ENCODE data around the gene TSHZ3.

TSHZ3 gene

GRCh38 chr19:31337008-31337914, 12.0 kb downstream of the TSHZ3 start:
- no peak for DNase-seq (ENCODE audit: low read depth)
- no peak overlapping the region for H3K4me3 ChIP-seq (ENCODE audit: low read depth, low read length)
- TF ChIP-seq MYC (IDR thresholded peaks at IDR 0.05; ENCODE audit: low read depth, low read length) (no peak), POLR2A (IDR thresholded peaks at IDR 0.05; ENCODE audit: extremely low read depth, insufficient read length) (no peak)

- DNase-seq (ENCODE audit: low read depth) = no peak
- H3K4me3 ChIP-seq (ENCODE audit: low read depth, low read length) = no peak overlapping the region
- no peak for TF ChIP-seq MYC (IDR thresholded peaks at IDR 0.05; ENCODE audit: low read depth, low read length)
Measured at GRCh38 chr19:31335716-31336115, 13.5 kb downstream of the TSHZ3 start.

- no peak for TF ChIP-seq POLR2A (IDR thresholded peaks at IDR 0.05; ENCODE audit: extremely low read depth, insufficient read length)
- TF ChIP-seq MYC (IDR thresholded peaks at IDR 0.05; ENCODE audit: low read depth, low read length) = no peak
- no peak for TF ChIP-seq CTCF (IDR thresholded peaks at IDR 0.05; ENCODE audit: low read depth, low read length)
- TF ChIP-seq MAX (IDR thresholded peaks at IDR 0.05; ENCODE audit: low read depth, low read length) = no peak
- no peak overlapping the region for H3K4me3 ChIP-seq (ENCODE audit: low read depth, low read length)
- DNase-seq (ENCODE audit: low read depth) = no peak
Measured at GRCh38 chr19:31334849-31335624, 14.2 kb downstream of the TSHZ3 start.

- TF ChIP-seq POLR2A (IDR thresholded peaks at IDR 0.05; ENCODE audit: extremely low read depth, insufficient read length) = no peak
- no peak for TF ChIP-seq MYC (IDR thresholded peaks at IDR 0.05; ENCODE audit: low read depth, low read length)
- no peak for TF ChIP-seq CTCF (IDR thresholded peaks at IDR 0.05; ENCODE audit: low read depth, low read length)
- TF ChIP-seq MAX (IDR thresholded peaks at IDR 0.05; ENCODE audit: low read depth, low read length) = no peak
- no peak overlapping the region for H3K4me3 ChIP-seq (ENCODE audit: low read depth, low read length)
- no peak for DNase-seq (ENCODE audit: low read depth)
Measured at GRCh38 chr19:31334101-31334848, 15.0 kb downstream of the TSHZ3 start.

- no peak for DNase-seq (ENCODE audit: low read depth)
- no peak overlapping the region for H3K4me3 ChIP-seq (ENCODE audit: low read depth, low read length)
- TF ChIP-seq CTCF (IDR thresholded peaks at IDR 0.05; ENCODE audit: low read depth, low read length) = no peak
- TF ChIP-seq MYC (IDR thresholded peaks at IDR 0.05; ENCODE audit: low read depth, low read length) = no peak
- no peak for TF ChIP-seq MAX (IDR thresholded peaks at IDR 0.05; ENCODE audit: low read depth, low read length)
- TF ChIP-seq POLR2A (IDR thresholded peaks at IDR 0.05; ENCODE audit: extremely low read depth, insufficient read length) = no peak
Measured at GRCh38 chr19:31332096-31332495, 17.1 kb downstream of the TSHZ3 start.

GRCh38 chr19:31331536-31331935, 17.7 kb downstream of the TSHZ3 start:
- H3K4me3 ChIP-seq (ENCODE audit: low read depth, low read length) = no peak overlapping the region
- DNase-seq (ENCODE audit: low read depth) = no peak
- TF ChIP-seq MAX (IDR thresholded peaks at IDR 0.05; ENCODE audit: low read depth, low read length) (no peak), MYC (IDR thresholded peaks at IDR 0.05; ENCODE audit: low read depth, low read length) (no peak), POLR2A (IDR thresholded peaks at IDR 0.05; ENCODE audit: extremely low read depth, insufficient read length) (no peak)

GRCh38 chr19:31330761-31331160, 18.5 kb downstream of the TSHZ3 start:
- H3K4me3 ChIP-seq (ENCODE audit: low read depth, low read length) = no peak overlapping the region
- no peak for DNase-seq (ENCODE audit: low read depth)
- TF ChIP-seq MAX (IDR thresholded peaks at IDR 0.05; ENCODE audit: low read depth, low read length) = no peak
- no peak for TF ChIP-seq MYC (IDR thresholded peaks at IDR 0.05; ENCODE audit: low read depth, low read length)
- no peak for TF ChIP-seq CTCF (IDR thresholded peaks at IDR 0.05; ENCODE audit: low read depth, low read length)
- no peak for TF ChIP-seq POLR2A (IDR thresholded peaks at IDR 0.05; ENCODE audit: extremely low read depth, insufficient read length)
